SU-DHL-6 (cell line): ENCODE measurements around the gene FKBP11.

Experiments used
- H2AFZ ChIP-seq: fragments of 200-600 bp; sonication (generic); 2 replicates; pipeline ENCODE4 v1.6.1; 2014; ENCODE audit warnings: low read depth, mild to moderate bottlenecking, moderate library complexity, mixed read lengths, antibody characterized with exemption, low read length; ENCODE audit not compliant: severe bottlenecking
- H3F3A ChIP-seq: fragments of 200-600 bp; shearing (Covaris generic); 2 replicates; pipeline ENCODE4 v1.6.0; 2016; ENCODE audit warnings: antibody characterized with exemption, mild to moderate bottlenecking; ENCODE audit not compliant: insufficient read depth
- H3K27ac ChIP-seq: fragments of 200-600 bp; sonication (generic); 2 replicates; pipeline ENCODE4 v1.5.1; 2016; ENCODE audit warnings: low read depth, mild to moderate bottlenecking, low read length, moderate library complexity, mixed read lengths
- H3K27me3 ChIP-seq: fragments of 200-600 bp; sonication (generic), shearing (Covaris generic); 2 replicates; pipeline ENCODE4 v1.6.0; 2014; ENCODE audit warnings: mild to moderate bottlenecking, low read length
- H3K36me3 ChIP-seq: fragments of 200-600 bp; sonication (generic); 2 replicates; pipeline ENCODE4 v1.6.1; 2014; ENCODE audit warnings: mild to moderate bottlenecking, low read length, mixed read lengths
- H3K4me2 ChIP-seq: fragments of 300-600, 200-600 bp; shearing (Covaris generic), sonication (generic); 2 replicates; pipeline ENCODE4 v1.6.0; 2014; ENCODE audit warnings: low read length, low read depth, mild to moderate bottlenecking; ENCODE audit not compliant: poor library complexity, severe bottlenecking
- H3K4me3 ChIP-seq: fragments of 200-600 bp; sonication (generic); 2 replicates; pipeline ENCODE4 v1.5.1; 2014; ENCODE audit warnings: antibody characterized with exemption, low read length, mild to moderate bottlenecking, mixed read lengths; ENCODE audit not compliant: insufficient read depth, poor library complexity, severe bottlenecking
- H3K79me2 ChIP-seq: fragments of 200-600 bp; sonication (generic); 2 replicates; pipeline ENCODE4 v1.6.1; 2014; ENCODE audit warnings: mild to moderate bottlenecking, low read length, moderate library complexity; ENCODE audit not compliant: insufficient read depth
- H3K9ac ChIP-seq: fragments of 200-600 bp; sonication (generic); 2 replicates; pipeline ENCODE4 v1.7.0; 2014; ENCODE audit warnings: mild to moderate bottlenecking, low read length
- H3K9me2 ChIP-seq: fragments of 200-600 bp; sonication (generic); replicated peaks from 2 replicates; pipeline ENCODE4 v1.6.1; 2014; ENCODE audit warnings: low read length; ENCODE audit not compliant: insufficient read depth
- H3K9me3 ChIP-seq: fragments of 200-600 bp; sonication (generic); 2 replicates; pipeline ENCODE4 v1.6.1; 2014; ENCODE audit warnings: low read length, mixed read lengths; ENCODE audit not compliant: insufficient read depth
- H4K20me1 ChIP-seq: fragments of 200-600 bp; sonication (generic); 2 replicates; pipeline ENCODE4 v1.6.1; 2014; ENCODE audit warnings: low read depth, mild to moderate bottlenecking, antibody characterized with exemption, low read length, moderate library complexity, mixed read lengths
- EZH2phosphoT487 ChIP-seq: fragments of 200-600 bp; sonication (generic), shearing (Covaris generic); conservative IDR thresholded peaks from 2 replicates; pipeline ENCODE4 v1.6.1; 2018; ENCODE audit warnings: mild to moderate bottlenecking, antibody characterized with exemption, low read length, moderate library complexity, mixed read lengths
- TF ChIP-seq, protein P1 (sequence below): fragments of 200-600 bp; sonication (generic); IDR thresholded peaks from one replicate; pipeline ENCODE4 v1.5.1; 2017; ENCODE audit warnings: antibody characterized with exemption, mild to moderate bottlenecking, low read length, moderate library complexity; ENCODE audit not compliant: insufficient read depth, poor library complexity, severe bottlenecking

FKBP11 gene

DNA sequence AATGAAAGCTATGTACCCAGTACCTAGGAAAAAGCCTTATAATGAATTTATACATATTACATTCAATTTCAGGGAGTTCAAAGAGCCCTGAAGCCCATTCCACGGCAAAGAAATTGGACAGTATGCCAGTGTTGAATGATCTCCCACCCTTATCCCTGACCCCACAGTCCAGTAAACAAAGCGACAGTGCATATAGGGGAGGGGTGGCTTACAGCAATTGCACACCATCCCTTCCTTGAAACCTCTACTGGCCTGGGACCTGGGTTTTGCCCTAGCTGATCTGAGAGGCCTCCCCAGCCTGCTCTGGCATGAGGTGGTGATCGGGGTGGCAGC lies 42.4 kb downstream of the FKBP11 start:
- Histone ChIP-seq H3K4me2 (no peak overlapping the region), H3K27me3 (no peaks in the 10 kb centered on the region), H3K9ac (no peak overlapping the region), H3K4me3 (no peak overlapping the region), H3K36me3 (no peaks in the 10 kb centered on the region), H4K20me1 (no peaks in the 10 kb centered on the region), H3F3A (no peaks in the 10 kb centered on the region), H2AFZ (no peak overlapping the region), H3K9me2 (no peaks in the 10 kb centered on the region), H3K79me2 (no peaks in the 10 kb centered on the region), H3K27ac (no peak overlapping the region), H3K9me3 (no peaks in the 10 kb centered on the region)
- no peak for TF ChIP-seq EZH2phosphoT487
- TF ChIP-seq, protein P1, sequence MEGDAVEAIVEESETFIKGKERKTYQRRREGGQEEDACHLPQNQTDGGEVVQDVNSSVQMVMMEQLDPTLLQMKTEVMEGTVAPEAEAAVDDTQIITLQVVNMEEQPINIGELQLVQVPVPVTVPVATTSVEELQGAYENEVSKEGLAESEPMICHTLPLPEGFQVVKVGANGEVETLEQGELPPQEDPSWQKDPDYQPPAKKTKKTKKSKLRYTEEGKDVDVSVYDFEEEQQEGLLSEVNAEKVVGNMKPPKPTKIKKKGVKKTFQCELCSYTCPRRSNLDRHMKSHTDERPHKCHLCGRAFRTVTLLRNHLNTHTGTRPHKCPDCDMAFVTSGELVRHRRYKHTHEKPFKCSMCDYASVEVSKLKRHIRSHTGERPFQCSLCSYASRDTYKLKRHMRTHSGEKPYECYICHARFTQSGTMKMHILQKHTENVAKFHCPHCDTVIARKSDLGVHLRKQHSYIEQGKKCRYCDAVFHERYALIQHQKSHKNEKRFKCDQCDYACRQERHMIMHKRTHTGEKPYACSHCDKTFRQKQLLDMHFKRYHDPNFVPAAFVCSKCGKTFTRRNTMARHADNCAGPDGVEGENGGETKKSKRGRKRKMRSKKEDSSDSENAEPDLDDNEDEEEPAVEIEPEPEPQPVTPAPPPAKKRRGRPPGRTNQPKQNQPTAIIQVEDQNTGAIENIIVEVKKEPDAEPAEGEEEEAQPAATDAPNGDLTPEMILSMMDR, result no peak

- Histone ChIP-seq H4K20me1 (no peaks in the 10 kb centered on the region), H3K9me2 (no peaks in the 10 kb centered on the region), H3K4me3 (no peak overlapping the region), H3K27ac (no peak overlapping the region), H3K79me2 (no peaks in the 10 kb centered on the region), H2AFZ (no peak overlapping the region), H3K9ac (no peak overlapping the region), H3K36me3 (no peaks in the 10 kb centered on the region), H3K9me3 (no peaks in the 10 kb centered on the region), H3K4me2 (no peak overlapping the region), H3F3A (no peaks in the 10 kb centered on the region), H3K27me3 (no peaks in the 10 kb centered on the region)
- TF ChIP-seq, protein P1, result no peak
- no peak for TF ChIP-seq EZH2phosphoT487
Observed at GRCh38 chr12:48882315-48882687, 43.0 kb downstream of the FKBP11 start.

GRCh38 chr12:48881686-48882314 lies 43.5 kb downstream of the FKBP11 start:
- Histone ChIP-seq H3K9ac (no peak overlapping the region), H2AFZ (no peak overlapping the region), H3K9me3 (no peaks in the 10 kb centered on the region), H3F3A (no peaks in the 10 kb centered on the region), H4K20me1 (no peaks in the 10 kb centered on the region), H3K27ac (no peak overlapping the region), H3K9me2 (no peaks in the 10 kb centered on the region), H3K4me2 (no peak overlapping the region), H3K27me3 (no peaks in the 10 kb centered on the region), H3K36me3 (no peaks in the 10 kb centered on the region), H3K4me3 (no peak overlapping the region), H3K79me2 (no peaks in the 10 kb centered on the region)
- TF ChIP-seq, protein P1, result no peak
- TF ChIP-seq EZH2phosphoT487, result no peak
